GM13976 (cell line): ENCODE data around the gene FOXF1.

Experiments used
- DNase-seq: peaks from one replicate; pipeline ENCODE4 v3.0.0; 2012; ENCODE audit warnings: low spot score
- in situ Hi-C: fragments of 300-500 bp; cut with MboI; formaldehyde crosslinking; loops from one replicate; pipeline ENCODE4 v1.12.0; 2022; ENCODE audit warnings: low sequenced_read_pairs, mixed read lengths, inconsistent platforms; ENCODE audit not compliant: unreplicated experiment
- TF ChIP-seq, protein P1 (sequence below): IDR thresholded peaks from 2 replicates; pipeline ENCODE4 v1.5.1; 2012; ENCODE audit warnings: borderline replicate concordance, mild to moderate bottlenecking; ENCODE audit not compliant: insufficient read depth; ENCODE audit errors: extremely low read depth, missing control alignments, control extremely low read depth

FOXF1 gene

GRCh38 chr16:86503830-86504229 lies 6.5 kb upstream of the FOXF1 start:
- in situ Hi-C loops = loop anchor here (25.0 kb wide), 3 partner anchors 167 to 692 kb away; no protein-coding TSS in a partner anchor
- TF ChIP-seq, protein P1, sequence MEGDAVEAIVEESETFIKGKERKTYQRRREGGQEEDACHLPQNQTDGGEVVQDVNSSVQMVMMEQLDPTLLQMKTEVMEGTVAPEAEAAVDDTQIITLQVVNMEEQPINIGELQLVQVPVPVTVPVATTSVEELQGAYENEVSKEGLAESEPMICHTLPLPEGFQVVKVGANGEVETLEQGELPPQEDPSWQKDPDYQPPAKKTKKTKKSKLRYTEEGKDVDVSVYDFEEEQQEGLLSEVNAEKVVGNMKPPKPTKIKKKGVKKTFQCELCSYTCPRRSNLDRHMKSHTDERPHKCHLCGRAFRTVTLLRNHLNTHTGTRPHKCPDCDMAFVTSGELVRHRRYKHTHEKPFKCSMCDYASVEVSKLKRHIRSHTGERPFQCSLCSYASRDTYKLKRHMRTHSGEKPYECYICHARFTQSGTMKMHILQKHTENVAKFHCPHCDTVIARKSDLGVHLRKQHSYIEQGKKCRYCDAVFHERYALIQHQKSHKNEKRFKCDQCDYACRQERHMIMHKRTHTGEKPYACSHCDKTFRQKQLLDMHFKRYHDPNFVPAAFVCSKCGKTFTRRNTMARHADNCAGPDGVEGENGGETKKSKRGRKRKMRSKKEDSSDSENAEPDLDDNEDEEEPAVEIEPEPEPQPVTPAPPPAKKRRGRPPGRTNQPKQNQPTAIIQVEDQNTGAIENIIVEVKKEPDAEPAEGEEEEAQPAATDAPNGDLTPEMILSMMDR = no peak
- DNase-seq = no peak

GRCh38 chr16:86504315-86505184 lies 5.8 kb upstream of the FOXF1 start:
- in situ Hi-C loops = loop anchor here (25.0 kb wide), 3 partner anchors 167 to 692 kb away; no protein-coding TSS in a partner anchor
- TF ChIP-seq, protein P1 = no peak
- DNase-seq = no peak

- in situ Hi-C loops = loop anchor here (25.0 kb wide), 3 partner anchors 168 to 693 kb away; no protein-coding TSS in a partner anchor
- no peak for DNase-seq
- TF ChIP-seq, protein P1 = no peak
Measured at GRCh38 chr16:86505185-86505898, 5.0 kb upstream of the FOXF1 start.

DNA sequence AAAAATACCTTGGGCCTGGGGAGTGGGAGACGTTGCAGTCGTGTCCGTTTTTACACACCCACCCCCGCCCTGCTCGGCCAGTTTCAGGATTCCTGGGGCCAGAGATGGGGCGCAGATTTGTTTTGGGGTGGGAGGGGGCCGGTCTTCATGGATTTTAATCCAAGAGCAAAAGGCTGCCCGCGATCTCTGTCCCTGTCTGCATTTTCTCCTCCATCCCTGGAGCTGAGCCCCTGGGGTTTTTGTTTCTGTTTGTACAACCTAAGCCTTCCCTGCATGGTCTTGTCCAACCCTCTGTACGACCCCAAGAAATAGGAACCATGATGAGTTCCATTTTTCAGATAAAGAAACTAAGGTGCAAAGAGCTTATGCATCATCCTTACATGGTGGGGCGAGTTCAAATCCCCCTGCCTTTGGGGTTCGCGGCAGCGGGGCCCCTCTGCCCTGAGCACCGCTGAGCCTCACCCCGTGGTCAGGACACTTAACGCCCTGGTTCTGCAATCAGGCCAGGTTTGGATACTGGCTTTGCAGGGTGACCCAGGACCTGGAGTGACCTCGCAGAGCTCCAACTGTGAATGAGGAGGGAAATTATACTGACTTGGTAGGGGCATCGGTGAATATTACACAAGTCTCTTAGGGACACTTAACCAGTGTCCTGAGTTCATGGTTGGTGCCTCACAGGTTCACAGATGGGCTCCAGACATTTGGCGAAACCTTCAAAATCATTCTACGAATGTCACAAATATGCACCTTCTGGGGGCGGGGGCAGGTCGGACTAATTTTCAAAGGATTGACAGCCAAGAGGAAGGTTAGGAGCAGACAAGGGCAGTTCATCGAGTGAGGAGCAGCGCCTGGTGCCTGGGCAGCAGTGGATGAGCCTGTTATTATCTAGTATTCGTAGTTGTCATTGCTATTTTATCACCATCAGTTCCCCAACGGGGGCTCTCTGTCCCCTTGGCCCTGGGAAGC lies 4.1 kb upstream of the FOXF1 start:
- DNase-seq = no peak
- TF ChIP-seq, protein P1 = no peak
- in situ Hi-C loops = loop anchor here (25.0 kb wide), 3 partner anchors 169 to 694 kb away; no protein-coding TSS in a partner anchor

- DNase-seq = no peak
- TF ChIP-seq, protein P1 = no peak
- in situ Hi-C loops = loop anchor here (25.0 kb wide), 3 partner anchors 170 to 695 kb away; no protein-coding TSS in a partner anchor
Measured at GRCh38 chr16:86507173-86508027, 2.9 kb upstream of the FOXF1 start.
